ENCODE results near the gene ATG14. TPM values are rescaled to one million over a fixed set of nuclear protein-coding genes. Genes with fewer than 3 reads are reported as not detected.

Gene ATG14
- total and polyA plus RNA-seq, 2 experiments from 2014 or later, result 3.8 to 14.7 TPM

DNA sequence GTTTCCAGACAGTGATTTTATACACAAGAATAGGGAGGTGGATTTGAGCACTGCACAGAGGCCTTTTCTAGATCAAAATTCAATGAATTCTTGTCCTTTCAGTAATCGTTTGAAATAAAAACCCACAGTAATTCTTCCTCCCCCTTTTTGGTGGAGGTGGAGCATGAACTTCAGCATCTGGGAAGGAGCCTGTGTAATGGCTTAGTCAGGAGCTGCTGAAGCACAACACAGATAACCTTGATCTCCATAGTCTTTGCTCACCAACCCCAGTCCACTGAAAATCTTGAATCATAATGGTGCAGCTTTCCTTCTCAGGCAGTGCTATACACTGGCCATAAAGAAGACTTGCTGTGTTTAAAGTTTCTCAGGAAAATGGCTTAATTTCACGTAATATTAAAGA, 35.2 kb upstream of the ATG14 start:
- H4K20me1 ChIP-seq (ENCODE audit: insufficient read depth), result no peaks in the 10 kb centered on the region
- WGBS, 2 experiments (ENCODE audit: low coverage in 1 of 2, low lambda C conversion rate in 2 of 2, missing lambda C conversion rate in 2 of 2), result 30 to 31% methylated on average over 2 of the region's 2 CpGs
- H3K9me2 ChIP-seq (ENCODE audit: insufficient read depth), result no peaks in the 10 kb centered on the region
- H3K27me3 ChIP-seq (replicated peaks; ENCODE audit: insufficient read depth), result no peaks in the 10 kb centered on the region
- no peak for TF ChIP-seq EZH2phosphoT487 (IDR thresholded peaks at IDR 0.05; ENCODE audit: insufficient read depth, low read depth)
- no peak for TF ChIP-seq EZH2 (IDR thresholded peaks at IDR 0.05; ENCODE audit: insufficient read depth, poor library complexity, severe bottlenecking)
- peak overlapping the region; percentile 19 for H3K4me3 ChIP-seq
- H3K4me1 ChIP-seq (ENCODE audit: insufficient read depth), result peaks cover 31% of the 10 kb centered on the region
- peak overlapping the region; percentile 63 for H3K4me2 ChIP-seq (ENCODE audit: unreplicated experiment)
- no peaks in the 10 kb centered on the region for H3K79me2 ChIP-seq (ENCODE audit: insufficient read depth)
- DNase-seq, result peak; percentile 93
- H2AFZ ChIP-seq, result peak overlapping the region; percentile 62
- in situ Hi-C loops (cut with MboI), result loop anchor here (25.0 kb wide), 2 partner anchors 190 to 1040 kb away; no protein-coding TSS in a partner anchor
- peak overlapping the region; percentile 72 for H3K27ac ChIP-seq
- no peaks in the 10 kb centered on the region for H3K36me3 ChIP-seq (ENCODE audit: low read depth)
- H3K9ac ChIP-seq, result peak overlapping the region; percentile 51
- H3K9me3 ChIP-seq (ENCODE audit: low read depth), result no peaks in the 10 kb centered on the region
- H3F3A ChIP-seq (ENCODE audit: insufficient read depth), result peaks cover 31% of the 10 kb centered on the region

DNA sequence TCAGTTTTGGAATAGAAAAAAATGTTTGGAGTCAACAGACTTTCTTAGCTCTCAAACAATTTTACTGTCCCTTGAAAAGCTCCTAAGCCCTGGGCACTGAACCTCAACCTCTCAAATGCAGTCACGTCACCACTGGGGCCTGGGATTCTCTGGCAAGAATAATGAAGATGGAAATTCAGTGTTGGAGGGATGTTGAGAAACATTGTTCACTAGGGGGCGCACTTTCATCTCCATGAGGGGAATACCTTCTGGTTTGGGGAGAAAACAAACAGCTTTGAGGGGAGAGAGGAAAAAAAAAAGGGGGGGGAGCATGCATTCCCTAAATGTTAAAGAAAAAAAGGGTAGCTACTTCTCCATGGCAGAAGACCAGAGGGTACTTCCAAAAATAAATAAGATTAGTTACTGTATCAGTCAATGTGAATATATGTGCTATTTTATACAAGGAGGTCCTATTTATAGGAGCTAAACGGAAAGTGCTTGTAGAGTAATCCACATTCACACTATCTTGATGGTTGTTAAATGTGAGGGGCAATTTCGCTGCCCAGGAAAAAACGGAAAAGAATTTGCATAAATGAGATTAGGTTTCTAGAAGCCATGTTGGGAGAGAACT, 34.6 kb upstream of the ATG14 start:
- Histone ChIP-seq H3K4me2 (ENCODE audit: unreplicated experiment) (peak overlapping the region; percentile 63), H3K9ac (peak overlapping the region; percentile 51), H3K9me3 (ENCODE audit: low read depth) (no peaks in the 10 kb centered on the region), H3F3A (ENCODE audit: insufficient read depth) (peaks cover 29% of the 10 kb centered on the region), H3K27me3 (replicated peaks; ENCODE audit: insufficient read depth) (no peaks in the 10 kb centered on the region), H2AFZ (peak overlapping the region; percentile 62), H3K4me1 (ENCODE audit: insufficient read depth) (peaks cover 31% of the 10 kb centered on the region), H3K27ac (peak overlapping the region; percentile 72), H4K20me1 (ENCODE audit: insufficient read depth) (no peaks in the 10 kb centered on the region), H3K79me2 (ENCODE audit: insufficient read depth) (no peaks in the 10 kb centered on the region), H3K4me3 (peak overlapping the region; percentile 19), H3K9me2 (ENCODE audit: insufficient read depth) (no peaks in the 10 kb centered on the region), H3K36me3 (ENCODE audit: low read depth) (no peaks in the 10 kb centered on the region)
- peak; percentile 93 for DNase-seq
- no peak for TF ChIP-seq EZH2phosphoT487 (IDR thresholded peaks at IDR 0.05; ENCODE audit: insufficient read depth, low read depth)
- TF ChIP-seq EZH2 (IDR thresholded peaks at IDR 0.05; ENCODE audit: insufficient read depth, poor library complexity, severe bottlenecking), result no peak
- 35 to 37% methylated on average over 5 of the region's 5 CpGs for WGBS, 2 experiments (ENCODE audit: low coverage in 1 of 2, low lambda C conversion rate in 2 of 2, missing lambda C conversion rate in 2 of 2)
- in situ Hi-C loops (cut with MboI), result loop anchor here (25.0 kb wide), 2 partner anchors 191 to 1041 kb away; no protein-coding TSS in a partner anchor

DNA sequence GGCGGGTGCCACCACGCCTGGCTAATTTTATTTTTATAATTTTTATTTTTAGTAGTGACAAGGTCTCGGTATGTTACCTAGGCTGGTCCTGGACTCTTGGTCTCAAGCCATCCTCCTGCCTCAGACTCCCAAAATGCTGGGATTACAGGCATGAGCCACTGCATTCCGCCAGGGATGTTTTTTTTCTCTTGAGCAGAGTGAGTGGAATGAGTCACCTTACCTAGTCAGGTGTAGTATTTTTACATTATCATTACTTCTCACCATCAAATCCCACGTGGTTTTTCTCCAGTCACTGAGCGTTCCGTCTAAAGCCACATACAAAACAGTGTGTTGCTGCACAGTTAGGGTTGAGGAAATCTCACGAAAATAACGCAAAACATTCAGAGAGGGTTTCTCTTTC, 29.7 kb upstream of the ATG14 start:
- H3K27ac ChIP-seq, result no peak overlapping the region
- H3K4me2 ChIP-seq (ENCODE audit: unreplicated experiment), result no peak overlapping the region
- H3K79me2 ChIP-seq (ENCODE audit: insufficient read depth), result no peaks in the 10 kb centered on the region
- H3K36me3 ChIP-seq (ENCODE audit: low read depth), result no peaks in the 10 kb centered on the region
- TF ChIP-seq EZH2phosphoT487 (IDR thresholded peaks at IDR 0.05; ENCODE audit: insufficient read depth, low read depth) (no peak), EZH2 (IDR thresholded peaks at IDR 0.05; ENCODE audit: insufficient read depth, poor library complexity, severe bottlenecking) (no peak)
- peaks cover 6% of the 10 kb centered on the region for H3K4me1 ChIP-seq (ENCODE audit: insufficient read depth)
- H3K9me3 ChIP-seq (ENCODE audit: low read depth), result no peaks in the 10 kb centered on the region
- WGBS, 2 experiments (ENCODE audit: low coverage in 1 of 2, low lambda C conversion rate in 2 of 2, missing lambda C conversion rate in 2 of 2), result 81 to 83% methylated on average over 9 of the region's 9 CpGs
- no peak overlapping the region for H2AFZ ChIP-seq
- H3K27me3 ChIP-seq (replicated peaks; ENCODE audit: insufficient read depth), result no peaks in the 10 kb centered on the region
- H4K20me1 ChIP-seq (ENCODE audit: insufficient read depth), result no peaks in the 10 kb centered on the region
- no peak overlapping the region for H3K9ac ChIP-seq
- in situ Hi-C loops (cut with MboI), result loop anchor here (25.0 kb wide), 2 partner anchors 196 to 1046 kb away; no protein-coding TSS in a partner anchor
- H3K4me3 ChIP-seq, result no peak overlapping the region
- no peak for DNase-seq
- 0 out of 2 replicates have a peak, but pooled peaks cover under 1% of the 10 kb centered on the region for H3F3A ChIP-seq (ENCODE audit: insufficient read depth)
- H3K9me2 ChIP-seq (ENCODE audit: insufficient read depth), result no peaks in the 10 kb centered on the region

DNA sequence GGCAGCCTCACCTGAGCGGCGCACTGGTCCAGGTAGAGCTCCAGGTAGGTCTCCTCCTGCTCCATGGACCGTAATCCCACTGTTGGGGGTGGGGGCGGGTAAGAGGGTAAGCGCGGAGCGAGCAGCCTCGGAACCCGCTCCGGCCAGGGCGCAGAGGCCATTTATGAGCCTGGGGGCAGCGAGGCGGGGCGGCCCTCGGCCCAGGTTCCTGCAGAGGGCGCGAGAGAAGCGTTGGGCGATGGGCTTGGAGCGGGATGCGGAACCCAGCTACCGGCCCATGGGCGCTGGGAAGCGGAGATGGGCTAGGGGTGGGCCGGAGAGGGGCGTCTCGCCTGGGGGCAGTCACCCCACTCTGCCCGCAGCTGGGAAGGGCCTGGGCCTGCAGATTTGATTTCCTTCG, 28.8 kb upstream of the ATG14 start, which contains the start of gene TBPL2:
Gene TBPL2 (minus strand): TSS at position 232 of the 400 bp plus-strand sequence. CDS start 167 bp downstream, at position 65.
- Histone ChIP-seq H3K4me2 (ENCODE audit: unreplicated experiment) (no peak within 1 kb of the TSS), H3K27me3 (replicated peaks; ENCODE audit: insufficient read depth) (no peaks in the 10 kb centered on the region), H3K79me2 (ENCODE audit: insufficient read depth) (no peaks in the 10 kb centered on the region), H2AFZ (no peak within 1 kb of the TSS), H3K4me3 (no peak within 1 kb of the TSS), H3K36me3 (ENCODE audit: low read depth) (no peaks in the 10 kb centered on the region), H3K9me2 (ENCODE audit: insufficient read depth) (no peaks in the 10 kb centered on the region), H3K4me1 (ENCODE audit: insufficient read depth) (no peaks in the 10 kb centered on the region), H3K9me3 (ENCODE audit: low read depth) (no peaks in the 10 kb centered on the region), H3K9ac (no peak within 1 kb of the TSS), H4K20me1 (ENCODE audit: insufficient read depth) (no peaks in the 10 kb centered on the region), H3F3A (ENCODE audit: insufficient read depth) (no peaks in the 10 kb centered on the region), H3K27ac (no peak within 1 kb of the TSS)
- no peak for TF ChIP-seq EZH2phosphoT487 (IDR thresholded peaks at IDR 0.05; ENCODE audit: insufficient read depth, low read depth)
- no peak for TF ChIP-seq EZH2 (IDR thresholded peaks at IDR 0.05; ENCODE audit: insufficient read depth, poor library complexity, severe bottlenecking)
- in situ Hi-C loops (cut with MboI), result loop anchor here (25.0 kb wide), 2 partner anchors 197 to 1047 kb away; no protein-coding TSS in a partner anchor
- 42% methylated on average over 21 to 29 of the region's 29 CpGs for WGBS, 2 experiments (ENCODE audit: low coverage in 1 of 2, low lambda C conversion rate in 2 of 2, missing lambda C conversion rate in 2 of 2)
- no peak for DNase-seq

Data from GM23248 (cell line).